ENCODE results near the gene PLPPR2.
"Not testable (repeated sequence)": the region's sequence is repeated elsewhere in the genome, so short reads cannot be mapped to it uniquely, and the experiment has no call there.

The PLPPR2 gene

DNA sequence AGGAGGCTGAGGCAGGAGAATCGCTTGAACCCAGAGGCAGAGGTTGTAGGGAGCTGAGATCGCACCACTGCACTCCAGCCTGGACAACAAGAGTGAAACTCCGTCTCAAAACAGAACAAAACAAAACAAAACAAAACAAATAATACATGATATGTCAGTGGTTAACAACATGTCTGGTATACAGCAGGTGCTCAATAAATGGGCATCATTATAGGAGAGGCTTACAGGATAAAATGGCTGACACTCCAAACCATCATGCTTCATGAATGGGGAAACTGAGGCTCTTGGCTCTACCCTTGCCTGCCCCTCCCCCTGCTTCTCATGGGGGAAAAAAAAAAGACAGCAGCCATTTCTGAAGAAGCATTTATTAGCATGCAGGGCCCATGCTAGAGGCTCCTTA lies 12.8 kb upstream of the PLPPR2 start:
- no peak for DNase-seq

- no peak for DNase-seq
These were observed 10.0 kb upstream of the PLPPR2 start for GRCh38 chr19:11345122-11345803.

DNA sequence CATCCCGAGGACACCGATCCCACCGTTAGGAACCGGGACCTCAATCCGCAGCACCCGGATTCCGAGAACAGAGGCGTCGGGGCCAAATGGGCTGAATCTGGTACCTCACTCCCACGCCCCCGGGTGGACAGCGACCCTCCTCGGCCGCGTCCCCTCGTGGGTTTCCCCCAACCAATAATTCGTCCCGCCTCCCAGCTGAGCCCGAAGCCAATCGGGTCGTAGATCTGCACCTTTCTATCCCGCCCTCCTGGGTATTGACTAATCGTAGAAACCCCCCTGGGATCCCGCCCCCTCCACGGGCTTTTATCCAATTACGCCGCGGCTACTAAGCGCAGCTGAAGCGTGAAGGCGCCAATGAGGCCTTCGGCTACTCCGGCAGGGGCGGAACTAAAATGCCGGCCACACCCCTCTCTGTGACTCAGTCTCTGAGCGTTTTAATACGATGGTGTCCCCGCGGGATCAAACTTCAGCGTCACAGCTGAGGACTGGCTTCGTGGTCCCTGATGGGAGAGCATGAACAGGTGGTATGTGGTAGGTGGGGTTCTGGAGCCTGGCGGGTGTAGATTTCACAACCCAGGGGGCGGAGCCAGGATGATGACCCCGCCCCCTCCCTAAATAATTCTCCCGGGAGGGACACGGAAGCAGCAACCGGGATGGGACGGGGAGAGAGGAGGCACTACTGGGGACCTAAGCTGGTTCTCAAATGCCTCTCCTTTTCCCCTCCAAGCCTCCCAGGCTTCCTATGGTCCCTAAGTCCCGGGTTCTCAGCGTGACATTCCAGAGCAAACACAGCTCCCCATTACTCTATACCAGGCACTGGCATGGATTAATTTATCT lies 8.9 kb upstream of the PLPPR2 start, which contains the start of the genes CCDC159 and TMEM205:
TSS of gene CCDC159 (plus strand) at position 416 of the 837 bp plus-strand sequence. CDS start at position 504, 88 bp downstream.
TSS of gene TMEM205 (minus strand) at position 165 of the 837 bp plus-strand sequence. CDS start 649 bp downstream, outside the sequence.
- DNase-seq, result peak; percentile 99

DNA sequence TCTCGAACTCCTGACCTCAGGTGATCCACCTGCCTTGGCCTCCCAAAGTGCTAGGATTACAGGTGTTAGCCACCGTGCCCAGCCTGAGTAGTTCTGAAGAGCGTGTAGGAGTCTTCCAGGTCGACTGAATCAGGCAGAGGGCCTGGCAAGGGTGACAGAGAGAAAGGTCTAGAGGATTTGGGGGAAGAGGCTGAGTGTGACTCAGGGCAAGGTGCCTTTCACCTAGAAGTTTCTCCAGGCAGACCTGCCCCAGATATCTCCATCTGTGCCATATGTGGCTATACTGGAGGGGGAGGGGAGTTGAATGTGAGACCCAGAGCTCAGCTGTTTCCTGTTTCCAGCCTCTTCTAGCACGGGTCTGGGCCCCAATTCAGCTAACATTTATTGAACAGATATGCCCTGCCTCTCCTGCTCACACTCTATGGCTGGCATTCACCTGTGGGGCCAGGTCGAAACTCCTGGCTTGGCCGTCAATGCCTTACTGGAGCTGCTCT lies 7.6 kb upstream of the PLPPR2 start:
- DNase-seq, result no peak

DNA sequence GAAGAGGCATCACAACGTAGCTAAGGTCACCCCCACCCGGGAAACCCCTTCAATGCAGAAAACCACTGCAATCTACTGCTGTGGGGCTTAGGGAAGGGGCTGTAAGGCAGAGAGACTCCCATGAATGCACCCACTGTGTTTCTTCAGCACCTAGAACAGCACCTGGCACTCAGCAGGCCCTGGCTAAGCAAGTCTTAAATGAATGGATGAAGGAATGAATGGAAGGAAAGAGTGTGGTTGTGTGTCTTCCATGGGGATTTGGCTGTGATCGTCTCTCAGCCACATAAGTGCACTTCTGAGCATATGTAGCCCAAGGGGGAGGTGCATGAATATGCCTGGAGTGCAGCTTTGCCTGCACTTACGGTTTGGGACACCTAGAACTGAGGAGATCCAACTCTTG lies 6.1 kb upstream of the PLPPR2 start:
- no peak for DNase-seq

- DNase-seq, result not testable (repeated sequence)
These were observed 1.1 kb upstream of the PLPPR2 start for GRCh38 chr19:11354102-11354501.

GRCh38 chr19:11356074-11356397 lies 804 bp downstream of the PLPPR2 start:
- DNase-seq, result no peak

- no peak for DNase-seq
These were observed 1.7 kb downstream of the PLPPR2 start for GRCh38 chr19:11356676-11357550.

DNA sequence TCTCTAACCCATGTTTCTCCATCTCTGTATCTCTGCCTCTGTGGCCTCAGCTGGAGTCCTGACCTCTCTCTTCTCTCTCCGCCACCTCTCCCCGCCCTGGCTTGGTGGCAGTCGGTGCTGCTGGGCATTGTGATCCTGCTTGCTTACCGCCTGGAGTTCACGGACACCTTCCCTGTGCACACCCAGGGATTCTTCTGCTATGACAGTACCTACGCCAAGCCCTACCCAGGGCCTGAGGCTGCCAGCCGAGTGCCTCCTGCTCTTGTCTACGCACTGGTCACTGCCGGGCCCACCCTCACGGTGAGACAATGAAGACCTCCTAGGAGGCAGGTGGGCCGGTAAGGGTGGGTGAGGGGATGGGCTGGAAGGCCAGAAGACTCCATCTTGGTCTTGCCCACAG lies 4.2 kb downstream of the PLPPR2 start:
- no peak for DNase-seq

DNA sequence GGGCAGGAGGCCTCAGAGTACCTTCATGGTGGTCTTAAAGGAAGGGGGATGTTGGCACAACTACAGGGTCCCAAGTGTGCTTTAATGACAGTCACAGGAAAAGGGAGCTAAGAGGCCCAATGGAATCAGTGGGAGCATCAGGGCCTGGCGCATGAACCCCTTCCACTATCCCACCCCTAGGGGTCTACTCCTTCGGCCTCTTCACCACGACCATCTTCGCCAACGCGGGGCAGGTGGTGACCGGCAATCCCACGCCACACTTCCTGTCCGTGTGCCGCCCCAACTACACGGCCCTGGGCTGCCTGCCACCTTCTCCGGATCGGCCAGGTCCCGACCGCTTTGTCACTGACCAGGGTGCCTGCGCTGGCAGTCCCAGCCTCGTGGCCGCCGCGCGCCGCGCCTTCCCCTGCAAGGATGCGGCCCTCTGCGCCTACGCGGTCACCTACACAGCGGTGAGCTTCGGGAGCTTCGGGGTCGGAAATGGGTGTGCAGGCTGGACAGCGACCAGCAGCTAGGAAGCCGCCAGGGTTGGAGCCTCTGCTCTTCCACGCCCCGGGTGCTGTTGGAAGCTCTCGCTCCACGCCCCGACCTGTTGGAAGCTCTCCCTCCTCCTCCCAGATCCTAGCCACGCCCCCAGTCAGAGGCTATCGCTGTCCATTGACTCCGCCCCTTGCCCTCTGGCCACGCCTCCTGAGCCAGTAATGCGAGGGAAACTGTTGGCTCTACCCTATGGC lies 6.0 kb downstream of the PLPPR2 start:
- DNase-seq, result no peak

DNA sequence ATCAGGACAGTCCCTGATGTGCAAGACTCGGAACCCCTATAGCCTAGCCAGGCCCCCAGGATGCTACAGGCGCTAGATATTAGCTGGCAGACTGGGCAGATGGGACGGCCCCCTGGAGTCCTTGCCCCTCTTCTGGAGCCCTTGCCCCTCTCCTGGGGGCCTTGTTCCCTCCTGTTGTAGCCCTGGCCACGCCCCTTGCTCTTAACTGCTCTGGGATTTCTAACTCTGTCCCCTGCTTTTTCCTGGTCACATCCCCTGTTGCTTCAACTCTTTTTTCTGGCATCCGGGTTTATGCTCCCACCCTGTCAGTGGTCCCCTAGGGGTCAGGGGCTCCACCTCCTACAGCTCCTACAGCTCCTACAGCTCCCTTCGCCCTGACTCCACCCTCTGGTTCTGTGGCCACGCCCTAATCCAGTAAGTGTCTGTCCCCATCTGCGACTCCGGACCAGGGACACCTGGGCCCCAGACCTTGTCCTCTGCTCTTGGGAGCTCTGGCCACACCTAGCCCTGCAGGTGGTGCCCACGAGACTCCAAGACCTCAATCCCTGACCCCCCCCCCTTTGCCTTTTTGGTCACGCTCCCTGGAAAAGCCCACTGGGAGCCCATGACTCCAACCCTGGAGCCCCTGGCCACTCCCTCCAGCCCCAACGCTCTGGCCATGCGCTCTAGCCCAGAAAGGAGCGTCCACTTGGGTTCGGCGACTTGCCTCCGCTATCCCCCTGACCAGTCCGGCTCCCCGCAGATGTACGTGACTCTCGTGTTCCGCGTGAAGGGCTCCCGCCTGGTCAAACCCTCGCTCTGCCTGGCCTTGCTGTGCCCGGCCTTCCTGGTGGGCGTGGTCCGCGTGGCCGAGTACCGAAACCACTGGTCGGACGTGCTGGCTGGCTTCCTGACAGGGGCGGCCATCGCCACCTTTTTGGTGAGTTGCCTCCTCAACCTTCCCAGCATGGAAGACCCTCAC lies 6.8 kb downstream of the PLPPR2 start:
- DNase-seq, result no peak

DNA sequence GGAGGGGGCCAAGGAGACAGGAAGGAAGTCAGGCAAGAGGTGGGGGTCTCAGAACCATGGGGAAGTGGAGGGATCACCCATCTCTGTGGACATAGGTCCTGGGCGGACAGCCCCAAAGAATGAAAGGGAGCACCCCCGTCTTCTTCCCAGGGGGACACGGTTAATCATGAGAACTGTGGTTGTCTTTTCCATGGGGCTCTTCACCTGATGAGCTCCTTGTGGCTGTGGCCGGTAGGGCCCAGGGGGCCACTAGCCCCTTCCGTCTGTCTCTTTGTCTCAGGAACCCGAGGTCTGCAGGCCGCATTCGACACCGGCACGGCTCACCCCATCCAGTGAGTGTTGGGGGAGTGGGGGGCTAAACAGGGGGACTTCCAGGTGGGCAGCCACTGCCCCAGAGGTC lies 8.6 kb downstream of the PLPPR2 start:
- no peak for DNase-seq

- no peak for DNase-seq
These were observed 9.2 kb downstream of the PLPPR2 start for GRCh38 chr19:11364296-11364904.

- DNase-seq, result no peak
These were observed 9.7 kb downstream of the PLPPR2 start for GRCh38 chr19:11364935-11365334.

GRCh38 chr19:11365557-11366117 lies 10.4 kb downstream of the PLPPR2 start:
- no peak for DNase-seq

- no peak for DNase-seq
These were observed 12.3 kb downstream of the PLPPR2 start for GRCh38 chr19:11367528-11367927.

- DNase-seq, result no peak
These were observed 15.5 kb downstream of the PLPPR2 start for GRCh38 chr19:11370744-11371143.

- DNase-seq, result no peak
These were observed 18.1 kb downstream of the PLPPR2 start for GRCh38 chr19:11373166-11373884.

DNA sequence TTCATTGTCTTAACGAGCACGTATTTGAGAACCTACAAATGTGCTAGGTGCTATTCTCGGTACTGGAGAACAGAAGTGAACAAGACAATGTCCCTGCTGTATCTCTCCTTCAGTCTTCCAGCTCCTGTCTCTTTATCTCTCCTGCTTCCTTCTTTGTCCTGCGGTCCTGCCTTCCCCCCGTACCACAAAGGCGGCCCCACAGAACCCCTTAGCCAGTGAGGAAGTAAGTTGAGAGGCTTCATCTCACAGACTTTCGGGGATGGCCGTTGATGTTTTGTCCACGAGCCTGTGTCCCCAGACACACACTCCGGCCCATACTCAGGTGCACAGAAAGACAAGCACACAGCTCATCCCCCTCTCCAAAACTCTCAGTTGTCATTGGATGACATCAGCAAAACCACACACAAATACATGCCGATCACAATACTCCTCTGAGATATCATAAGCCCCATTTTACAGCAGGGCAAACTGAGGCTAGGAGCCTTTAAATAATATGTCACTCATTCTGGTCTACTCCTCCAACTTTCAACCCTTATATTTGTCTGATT lies 18.7 kb downstream of the PLPPR2 start:
- no peak for DNase-seq

All from activated CD4-positive, alpha-beta T cell treated with anti-CD3 and anti-CD28 coated beads, Interleukin-2, amount 50 U/mL, for 16 hours (primary cell).